GM12878 (cell line): Measurements from ENCODE around the gene RGCC. TPM values are rescaled to one million over a fixed set of nuclear protein-coding genes. Genes with fewer than 3 reads are reported as not detected.
A peak's percentile ranks its signal among the peaks of the same experiment; 100 is the strongest.

Experiments
- ATAC-seq: fragments of 200-7000 bp; cut with Tn5 transposase; 3 replicates; pipeline ENCODE4 v1.9.1; 2020; ENCODE audit warnings: mild to moderate bottlenecking, moderate library complexity
- BruUV-seq: library from RNA; stranded (reverse); fragments of 400-500 nt; replicated peaks from 2 replicates; lab custom pipeline; 2021; lab: Mats Ljungman, UMichigan
- CTCF ChIA-PET: fragments of 300-600 bp; sonication (Branson Sonifier 250); formaldehyde crosslinking; extraction: SDS; loops from one replicate; lab custom pipeline; 2021; ENCODE audit warnings: inconsistent platforms; lab: Yijun Ruan, JAX
- POLR2A ChIA-PET: fragments of 350-600 bp; formaldehyde crosslinking; extraction: SDS; loops from one replicate; lab custom pipeline; 2021; ENCODE audit warnings: inconsistent platforms; lab: Charles Lee
- RAD21 ChIA-PET: fragments of 300-600 bp; sonication (Branson Sonifier 250); formaldehyde crosslinking; loops from one replicate; lab custom pipeline; 2023; ENCODE audit warnings: antibody characterized with exemption; ENCODE audit not compliant: unreplicated experiment; lab: Charles Lee
- SMC1A ChIA-PET: fragments of 300-600 bp; sonication (Branson Sonifier 250); formaldehyde crosslinking; loops from one replicate; lab custom pipeline; 2023; ENCODE audit not compliant: unreplicated experiment, uncharacterized antibody; lab: Charles Lee
- DNase-seq: peaks from one replicate; pipeline ENCODE4 v3.0.0-alpha.2; 2011; ENCODE audit warnings: low read depth, low spot score
- FAIRE-seq: peaks from 3 replicates; lab custom pipeline; 2011; peaks lifted over from hg19 to GRCh38; lab: Jason Lieb, UNC
- H2AFZ ChIP-seq: 2 replicates; pipeline ENCODE4 v1.6.0; 2011; ENCODE audit warnings: low read depth, low read length, control low read depth; ENCODE audit not compliant: control insufficient read depth
- H3K27ac ChIP-seq: 2 replicates; pipeline ENCODE4 v1.5.1; 2011; ENCODE audit warnings: control low read depth; ENCODE audit not compliant: control insufficient read depth, insufficient read depth
- H3K27me3 ChIP-seq, 2 experiments: replicated peaks in 1 of 2; 2 replicates each; pipeline versions ENCODE4 v1.6.0 to v1.6.1; 2011; ENCODE audit warnings: low read length in 1 of 2; ENCODE audit not compliant: control insufficient read depth in 2 of 2, insufficient read depth in 2 of 2
- H3K36me3 ChIP-seq, 2 experiments: 2 replicates each; pipeline ENCODE4 v1.5.1; 2011; ENCODE audit warnings: low read length in 1 of 2; ENCODE audit not compliant: control insufficient read depth in 2 of 2, insufficient read depth in 2 of 2
- H3K4me1 ChIP-seq: 2 replicates; pipeline ENCODE4 v1.6.1; 2011; ENCODE audit warnings: mild to moderate bottlenecking, low read length, moderate library complexity, mixed read lengths; ENCODE audit not compliant: control insufficient read depth, insufficient read depth
- H3K4me2 ChIP-seq: 2 replicates; pipeline ENCODE4 v1.6.0; 2011; ENCODE audit warnings: control low read depth; ENCODE audit not compliant: control insufficient read depth, insufficient read depth
- H3K4me3 ChIP-seq: fragments of 200-600 bp; sonication (generic); 2 replicates; pipeline ENCODE4 v1.5.1; 2016
- H3K79me2 ChIP-seq: 2 replicates; pipeline ENCODE4 v1.6.0; 2011; ENCODE audit warnings: low read length; ENCODE audit not compliant: control insufficient read depth, insufficient read depth
- H3K9ac ChIP-seq: 2 replicates; pipeline ENCODE4 v1.8.0; 2011; ENCODE audit warnings: low read length, control low read depth, mixed read lengths; ENCODE audit not compliant: control insufficient read depth, insufficient read depth
- H3K9me3 ChIP-seq: replicated peaks from 3 replicates; pipeline ENCODE4 v1.5.1; 2011; ENCODE audit warnings: mild to moderate bottlenecking, low read length; ENCODE audit not compliant: control insufficient read depth, insufficient read depth
- H4K20me1 ChIP-seq: 2 replicates; pipeline ENCODE4 v1.6.0; 2011; ENCODE audit not compliant: control insufficient read depth, insufficient read depth
- E2F8 ChIP-seq: fragments of 450-650 bp; IDR thresholded peaks from 2 replicates; pipeline ENCODE4 v1.6.1; 2018; ENCODE audit warnings: mild to moderate bottlenecking, low read depth, moderate library complexity; ENCODE audit not compliant: partially characterized antibody
- HDAC6 ChIP-seq: fragments of 200-600 bp; sonication (generic); IDR thresholded peaks from one replicate; pipeline ENCODE4 v1.8.0; 2017; ENCODE audit warnings: antibody characterized with exemption; ENCODE audit not compliant: unreplicated experiment
- IRF5 ChIP-seq: fragments of 450-650 bp; IDR thresholded peaks from 2 replicates; pipeline ENCODE4 v1.6.1; 2017; ENCODE audit warnings: borderline replicate concordance
- MTA2 ChIP-seq: fragments of 450-650 bp; IDR thresholded peaks from 2 replicates; pipeline ENCODE4 v1.6.1; 2016; ENCODE audit warnings: low read depth, mild to moderate bottlenecking, moderate library complexity
- NFYA ChIP-seq: IDR thresholded peaks from 2 replicates; pipeline ENCODE4 v1.6.1; 2011; ENCODE audit warnings: low read depth, mild to moderate bottlenecking, low read length, improper control_type of control experiment, borderline replicate concordance
- NR2C2 ChIP-seq: IDR thresholded peaks from 2 replicates; pipeline ENCODE4 v1.6.1; 2011; ENCODE audit warnings: borderline replicate concordance, low read depth; ENCODE audit not compliant: control insufficient read depth, insufficient read length
- ZBED1 ChIP-seq: IDR thresholded peaks from 2 replicates; pipeline ENCODE4 v1.6.1; 2016; ENCODE audit warnings: borderline replicate concordance
- ZNF207 ChIP-seq: fragments of 450-650 bp; IDR thresholded peaks from 2 replicates; pipeline ENCODE4 v1.6.1; 2014; ENCODE audit warnings: antibody characterized with exemption, mild to moderate bottlenecking, borderline replicate concordance
- WGBS: methylation state at CpG from one replicate; pipeline ENCODE4 v1.1.6; 2016; ENCODE audit warnings: low lambda C conversion rate; ENCODE audit not compliant: insufficient replicate concordance, insufficient coverage; ENCODE audit errors: missing lambda C conversion rate; 5-methylcytosine and 5-hydroxymethylcytosine counted together
- in situ Hi-C: fragments of 300-500 bp; cut with MboI; formaldehyde crosslinking; loops from 9 replicates; pipeline ENCODE4 v1.14.3; 2018; ENCODE audit warnings: mixed read lengths
- intact Hi-C: fragments of 100-400 bp; cut with micrococcal nuclease; formaldehyde crosslinking; loops from one replicate; pipeline ENCODE4 v1.14.2; 2022; ENCODE audit not compliant: unreplicated experiment
- polyA plus RNA-seq, 11 experiments: library from polyadenylated mRNA; depleted of rRNA in 4 of 11; unstranded in 6 of 11; stranded (reverse) in 5 of 11; fragments of >200 nt; fragmentation: Nextera tagmentation in 4 of 11; fragmentation: Illumina TruSeq in 1 of 11; extraction: Ambion mirVana in 4 of 11; extraction: Trizol in 1 of 11; gene quantifications; 1 replicate in 1 of 11; 2 replicates in 10 of 11; pipeline versions ENCODE4 v1.2.1 to v1.2.3, GENCODE V29; 2011 to 2016; ENCODE audit warnings: inconsistent platforms in 2 of 11, missing spikeins in 2 of 11, low read depth in 1 of 11
- total RNA-seq, 4 experiments: library from RNA; depleted of rRNA in 3 of 4; stranded (reverse); fragments of >200 nt in 3 of 4; fragmentation: Illumina TruSeq in 1 of 4; extraction: Trizol in 1 of 4; gene quantifications; 2 replicates each; pipeline versions ENCODE4 v1.2.1 to v1.2.3, GENCODE V29; 2013 to 2021
- TF ChIP-seq, protein P1 (sequence below): IDR thresholded peaks from 2 replicates; pipeline ENCODE4 v1.6.1; 2011; ENCODE audit warnings: mild to moderate bottlenecking, low read depth, low read length, moderate library complexity; ENCODE audit not compliant: insufficient replicate concordance

RGCC gene
- total and polyA plus RNA-seq, 10 of the 15 experiments (the other 5 are each of a cell fraction or from before 2014, with no cell fraction given) = 0.41 to 19.4 (median 9.9) TPM

DNA sequence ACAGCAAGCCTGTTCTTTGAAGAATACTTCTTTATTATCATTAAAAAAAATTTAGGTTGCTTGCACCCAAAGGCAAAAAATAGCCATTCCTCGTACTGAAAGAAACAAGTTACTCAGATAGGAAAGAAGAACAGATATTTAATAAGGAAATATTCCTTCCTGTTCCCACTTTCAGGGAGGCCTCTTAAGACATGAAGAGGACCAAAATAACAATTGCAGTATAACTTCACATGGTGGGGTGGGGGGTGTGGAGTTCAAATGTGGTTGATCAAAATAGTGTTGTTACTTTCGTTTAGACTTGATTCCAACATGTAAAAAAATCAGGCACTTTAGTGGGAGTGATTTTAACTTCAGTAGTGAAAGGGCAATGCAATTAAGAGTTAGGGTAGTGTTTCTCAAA is 3.6 kb downstream of the RGCC start:
- RAD21 ChIA-PET = interaction anchor here (0.7 kb wide), 1 partner anchor 38 kb away, joined by 3 read pairs; no protein-coding TSS in a partner anchor
- H2AFZ ChIP-seq = no peak overlapping the region
- peaks cover 0 to 7% of the 10 kb centered on the region in 2 experiments; a peak in 2 of 4 replicates for H3K27me3 ChIP-seq
- TF ChIP-seq, protein P1, sequence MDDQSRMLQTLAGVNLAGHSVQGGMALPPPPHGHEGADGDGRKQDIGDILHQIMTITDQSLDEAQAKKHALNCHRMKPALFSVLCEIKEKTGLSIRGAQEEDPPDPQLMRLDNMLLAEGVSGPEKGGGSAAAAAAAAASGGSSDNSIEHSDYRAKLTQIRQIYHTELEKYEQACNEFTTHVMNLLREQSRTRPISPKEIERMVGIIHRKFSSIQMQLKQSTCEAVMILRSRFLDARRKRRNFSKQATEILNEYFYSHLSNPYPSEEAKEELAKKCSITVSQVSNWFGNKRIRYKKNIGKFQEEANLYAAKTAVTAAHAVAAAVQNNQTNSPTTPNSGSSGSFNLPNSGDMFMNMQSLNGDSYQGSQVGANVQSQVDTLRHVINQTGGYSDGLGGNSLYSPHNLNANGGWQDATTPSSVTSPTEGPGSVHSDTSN = no peak
- no peak for TF ChIP-seq NFYA
- no peak for TF ChIP-seq HDAC6
- TF ChIP-seq ZBED1 = no peak
- no peak for TF ChIP-seq IRF5
- no peak for TF ChIP-seq MTA2
- no peak for TF ChIP-seq E2F8
- TF ChIP-seq NR2C2 = no peak
- TF ChIP-seq ZNF207 = no peak
- no peak overlapping the region; the same call in 1 of the 2 replicates for H3K4me2 ChIP-seq
- SMC1A ChIA-PET = interaction anchor here (1.6 to 2.9 kb wide), 3 partner anchors 32 to 191 kb away, joined by 8 to 24 read pairs (median 12); no protein-coding TSS in a partner anchor
- H3K36me3 ChIP-seq = no peaks in the 10 kb centered on the region; a peak in 1 of 4 replicates
- H3K4me3 ChIP-seq = no peak overlapping the region
- ATAC-seq (no peak), FAIRE-seq (no peak), DNase-seq (no peak)
- no peak overlapping the region for H3K9ac ChIP-seq
- POLR2A ChIA-PET = no interaction called here
- intact Hi-C loops = no loop called here
- peak overlapping the region; percentile 10; the same call in 1 of the 2 replicates for H3K27ac ChIP-seq
- H3K4me1 ChIP-seq = peaks cover 71% of the 10 kb centered on the region
- in situ Hi-C loops = no loop called here
- BruUV-seq = no TSS peak
- no peaks in the 10 kb centered on the region for H4K20me1 ChIP-seq
- no peaks in the 10 kb centered on the region for H3K9me3 ChIP-seq
- peaks cover 2% of the 10 kb centered on the region; the same call in 1 of the 2 replicates for H3K79me2 ChIP-seq
- CTCF ChIA-PET = interaction anchor here (1.5 kb wide), 2 partner anchors 38 to 183 kb away, joined by 4 read pairs; no protein-coding TSS in a partner anchor
- WGBS = 5% methylated on average over 2 of the region's 2 CpGs
